Measurements from ENCODE around the gene IFNGR1. TPM values are rescaled to one million over a fixed set of nuclear protein-coding genes. Genes with fewer than 3 reads are reported as not detected.

Gene IFNGR1
- total RNA-seq, 1 donor from 2014 or later: 115 TPM

- DNase-seq (peak; percentile 51), ATAC-seq (no peak)
- intact Hi-C loops (cut with micrococcal nuclease): no loop called here
These were observed 53.6 kb downstream of the IFNGR1 start for GRCh38 chr6:137165375-137166246.

DNA sequence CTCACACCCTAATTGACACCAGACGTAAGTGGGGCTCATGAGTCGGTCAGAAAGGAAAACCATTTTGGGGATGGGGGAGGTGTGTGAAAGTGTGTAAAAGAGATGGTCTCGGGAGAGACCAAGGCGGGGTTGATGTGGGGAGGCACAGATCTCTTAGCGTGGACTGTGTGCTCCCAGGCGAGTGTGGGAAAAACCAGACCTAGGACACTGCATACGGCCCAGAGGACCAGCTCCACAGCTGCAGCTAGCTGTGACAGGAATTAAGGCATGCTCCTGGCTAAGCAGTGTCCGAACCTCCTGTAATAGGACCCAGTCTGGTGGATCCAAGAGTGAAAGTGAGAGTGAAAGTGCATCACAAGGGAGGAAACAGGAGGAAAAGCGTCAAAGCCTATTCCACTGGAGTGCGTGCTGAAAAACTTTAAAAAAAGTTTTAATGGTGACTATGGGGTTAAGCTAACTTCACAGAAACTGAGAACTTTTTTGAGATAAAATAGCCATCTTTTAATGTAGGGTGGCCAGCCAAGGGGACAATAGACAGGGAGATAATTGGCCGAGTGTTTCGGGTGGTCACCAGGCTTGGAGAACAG, 55.4 kb downstream of the IFNGR1 start:
- ATAC-seq: no peak
- no peak for DNase-seq
- intact Hi-C loops (cut with micrococcal nuclease): no loop called here

DNA sequence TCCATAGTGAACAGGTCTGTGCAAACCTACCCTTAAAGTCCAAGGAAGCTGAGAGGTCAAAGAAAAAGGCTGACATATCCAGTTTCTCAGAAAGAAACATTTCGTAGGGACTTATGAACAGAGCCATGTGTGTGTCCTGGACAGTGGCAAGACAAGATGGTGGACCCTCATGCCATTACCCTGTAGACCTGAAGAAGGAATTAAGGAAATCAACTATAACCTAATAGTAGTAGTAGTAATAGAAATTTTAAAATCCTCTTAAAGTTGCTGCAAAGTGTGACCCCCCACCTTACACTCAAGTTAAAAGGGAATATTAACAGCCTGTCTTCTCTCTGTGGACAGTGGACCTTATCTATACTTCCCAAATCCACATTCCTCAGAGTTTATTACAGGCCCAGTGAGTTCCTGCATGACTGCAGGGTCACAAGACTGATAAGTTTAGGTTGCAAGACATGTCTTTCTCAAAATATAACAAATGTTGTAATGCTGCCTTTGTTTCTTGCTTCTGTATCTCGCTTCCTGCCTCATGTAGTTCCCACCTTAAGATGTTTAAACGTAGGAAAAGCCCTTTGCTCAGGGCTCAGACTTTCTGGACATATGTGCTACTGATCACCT, 56.4 kb downstream of the IFNGR1 start:
- DNase-seq (no peak), ATAC-seq (no peak)
- intact Hi-C loops (cut with micrococcal nuclease): no loop called here

DNA sequence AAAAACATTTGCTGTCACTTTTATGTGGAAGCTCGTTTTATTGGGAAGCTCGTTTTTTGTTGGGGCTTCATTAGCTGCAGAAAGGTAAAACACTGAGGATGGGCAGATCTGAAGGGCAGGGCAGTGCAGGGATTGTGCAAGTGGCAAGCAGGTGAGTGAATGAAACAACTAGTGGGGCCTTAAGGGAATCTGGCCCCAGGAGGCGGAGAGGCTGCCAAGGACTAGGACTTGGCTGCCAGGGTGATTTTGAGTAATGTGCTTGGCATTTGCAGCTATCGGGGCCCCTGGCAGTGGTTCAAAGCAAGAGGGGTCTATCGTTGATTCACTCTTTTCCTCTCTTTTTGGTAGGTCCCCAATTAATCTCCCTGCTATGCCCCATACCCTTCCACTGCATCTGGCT, 57.2 kb downstream of the IFNGR1 start:
- intact Hi-C loops (cut with micrococcal nuclease): no loop called here
- peak; percentile 38 for DNase-seq

GRCh38 chr6:137160763-137161162, 58.4 kb downstream of the IFNGR1 start:
- intact Hi-C loops (cut with micrococcal nuclease): no loop called here
- ATAC-seq (peak; percentile 54), DNase-seq (no peak)

More for the DNA sequence above, 57.2 kb downstream of the IFNGR1 start:
- peak; percentile 72 for ATAC-seq

DNA sequence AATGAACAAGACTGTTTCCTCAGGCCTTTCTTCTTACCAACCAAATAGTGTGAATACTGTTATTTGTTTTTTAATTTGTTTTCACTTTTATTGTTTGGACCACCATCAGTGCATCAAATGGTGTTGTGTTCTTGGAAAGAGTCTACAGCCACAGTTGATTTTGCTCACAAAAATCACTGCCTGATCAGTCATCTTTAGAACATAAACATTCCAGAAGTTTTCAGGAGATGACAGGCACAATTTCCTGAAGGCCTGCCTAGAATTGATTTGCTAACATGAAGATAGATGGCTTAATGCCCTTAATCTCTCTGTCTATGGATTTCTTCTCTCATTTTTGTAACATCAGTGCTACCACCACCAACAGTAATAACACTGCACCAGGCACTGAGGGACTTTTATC, 59.3 kb downstream of the IFNGR1 start:
- DNase-seq: no peak
- no peak for ATAC-seq
- intact Hi-C loops (cut with micrococcal nuclease): no loop called here

DNA sequence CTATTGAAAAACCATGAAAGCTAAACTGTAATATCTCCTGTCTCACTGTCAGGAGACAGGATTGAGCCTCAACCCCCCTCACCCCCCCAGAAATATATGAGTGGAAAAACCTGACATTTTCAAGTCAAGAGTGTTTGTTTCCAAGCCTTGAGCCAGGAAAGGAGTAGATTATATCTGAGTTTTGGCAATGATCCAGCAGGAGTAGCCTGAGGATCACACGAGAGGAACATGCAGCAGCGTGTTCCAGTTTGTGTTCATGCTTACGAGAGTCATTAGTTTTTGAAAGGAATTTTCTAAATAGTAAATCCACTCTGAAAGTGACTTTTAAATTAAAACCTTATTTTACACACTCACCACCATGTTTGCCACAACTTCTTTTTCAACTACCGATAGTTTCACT, 61.6 kb downstream of the IFNGR1 start:
- ATAC-seq (no peak), DNase-seq (no peak)
- intact Hi-C loops (cut with micrococcal nuclease): no loop called here

DNA sequence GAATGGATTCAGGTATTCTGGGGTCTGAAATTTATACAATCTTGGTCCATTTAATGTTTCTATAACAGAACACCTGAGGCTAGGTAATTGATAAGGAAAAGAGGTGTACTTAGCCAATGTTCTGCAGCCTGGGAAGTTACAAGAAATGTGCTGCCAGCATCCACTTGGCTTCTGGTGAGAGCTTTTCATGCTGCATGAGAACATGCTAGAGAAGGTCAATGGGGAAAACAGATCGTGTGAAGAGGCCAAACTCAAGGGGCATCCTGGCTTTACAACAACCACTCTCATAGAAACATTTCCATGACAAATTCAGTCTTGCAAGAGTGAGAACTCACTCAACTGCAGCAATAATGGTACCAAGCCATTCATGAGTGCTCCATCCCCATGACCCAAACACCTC, 62.5 kb downstream of the IFNGR1 start:
- DNase-seq (no peak), ATAC-seq (no peak)
- intact Hi-C loops (cut with micrococcal nuclease): no loop called here

DNA sequence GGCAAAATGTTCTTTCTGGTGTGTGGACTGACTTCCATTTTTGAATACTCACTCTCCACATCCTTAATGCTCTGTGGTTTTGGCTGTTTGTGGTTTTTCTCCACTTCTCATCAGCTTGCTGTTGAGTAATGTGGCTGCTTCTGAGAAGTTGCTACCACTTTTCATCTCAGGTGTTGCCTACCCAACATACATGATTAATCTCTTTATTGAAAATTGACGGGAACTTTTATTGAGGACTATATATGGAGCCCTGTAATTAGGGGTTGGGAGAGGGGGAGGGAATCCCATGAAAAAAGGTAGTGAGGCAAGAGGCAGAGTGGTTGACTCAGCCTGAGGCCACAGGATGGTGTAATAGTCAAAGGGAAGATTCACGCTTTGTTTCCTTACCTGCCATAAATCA, 63.4 kb downstream of the IFNGR1 start:
- ATAC-seq (no peak), DNase-seq (no peak)
- intact Hi-C loops (cut with micrococcal nuclease): no loop called here

- no peak for DNase-seq
- ATAC-seq: no peak
- intact Hi-C loops (cut with micrococcal nuclease): no loop called here
These were observed 69.1 kb downstream of the IFNGR1 start for GRCh38 chr6:137150072-137150471.

GRCh38 chr6:137149035-137149393, 70.2 kb downstream of the IFNGR1 start:
- DNase-seq (no peak), ATAC-seq (no peak)
- intact Hi-C loops (cut with micrococcal nuclease): no loop called here

DNA sequence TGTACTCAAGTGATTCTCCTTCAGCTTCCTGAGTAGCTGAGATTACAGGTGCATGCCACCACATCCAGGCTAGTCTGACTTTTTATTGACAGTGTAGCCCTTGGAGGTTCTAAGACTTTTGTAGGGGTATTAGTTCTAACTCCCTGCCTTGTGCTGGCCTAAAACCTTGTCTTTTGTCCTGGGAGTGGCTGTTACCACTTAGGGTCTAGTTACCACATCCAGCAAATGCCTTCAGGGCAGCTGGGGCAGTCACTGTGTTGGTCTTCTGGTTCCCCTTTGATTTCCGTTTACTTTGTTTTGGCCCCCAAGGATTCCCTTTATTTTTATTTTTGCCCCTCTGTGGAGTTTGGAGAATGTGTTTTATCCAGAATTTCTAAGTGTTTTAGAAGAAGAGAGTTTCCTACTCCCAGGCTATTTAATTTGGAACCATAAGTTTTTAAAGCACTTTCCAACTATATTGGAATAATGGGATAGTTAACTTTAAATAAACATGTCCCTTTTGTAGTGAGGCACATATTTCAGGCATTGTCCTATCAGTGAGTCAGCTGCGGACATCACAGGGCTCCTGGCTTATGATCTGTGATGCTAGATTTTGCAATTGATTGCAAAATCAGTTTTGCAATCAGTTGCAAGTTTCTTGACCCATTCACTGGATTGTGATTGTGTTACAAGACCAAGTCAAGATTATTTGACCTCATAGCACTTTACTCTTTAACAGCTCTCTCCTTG, 70.7 kb downstream of the IFNGR1 start:
- no peak for DNase-seq

More for the DNA sequence above, 70.7 kb downstream of the IFNGR1 start:
- ATAC-seq: no peak
- intact Hi-C loops (cut with micrococcal nuclease): no loop called here

Other genes starting within 250 kb of the IFNGR1 start
- 7.2 TPM for gene IL20RA, start 174.4 kb downstream of the IFNGR1 start, total RNA-seq
- not detected for gene IL22RA2, start 45.7 kb downstream of the IFNGR1 start, total RNA-seq